H1 (cell line): ENCODE data around the gene PARP15. TPM values are rescaled to one million over a fixed set of nuclear protein-coding genes. Genes with fewer than 3 reads are reported as not detected.

ENCODE experiments used
- CTCF ChIA-PET: fragments of 300-600 bp; sonication (Branson Sonifier 250); formaldehyde crosslinking; loops from one replicate; lab custom pipeline; 2021; ENCODE audit not compliant: partially characterized antibody; lab: Charles Lee
- POLR2A ChIA-PET: fragments of 300-600 bp; sonication (Branson Sonifier 250); formaldehyde crosslinking; loops from one replicate; lab custom pipeline; 2021; ENCODE audit warnings: inconsistent platforms; ENCODE audit not compliant: partially characterized antibody; lab: Charles Lee
- DNase-seq, 2 experiments: peaks; one replicate each; pipeline versions ENCODE4 v3.0.0 to v3.0.0-alpha.2; 2010 to 2022; ENCODE audit warnings: low spot score in 2 of 2, low read depth in 1 of 2, mixed read lengths in 1 of 2
- FAIRE-seq: peaks from 2 replicates; lab custom pipeline; 2011; peaks lifted over from hg19 to GRCh38; lab: Jason Lieb, UNC
- H2AFZ ChIP-seq: 2 replicates; pipeline ENCODE4 v1.8.1; 2012; ENCODE audit warnings: low read length, inconsistent platforms
- H2AK5ac ChIP-seq: 2 replicates; pipeline ENCODE4 v1.6.1; 2013; ENCODE audit warnings: low read depth, low read length
- H2BK120ac ChIP-seq: replicated peaks from 2 replicates; pipeline ENCODE3; 2013; ENCODE audit warnings: low read depth, low read length, inconsistent platforms
- H2BK12ac ChIP-seq: 2 replicates; pipeline ENCODE4 v1.6.1; 2013; ENCODE audit warnings: low read depth, low read length
- H2BK15ac ChIP-seq: 2 replicates; pipeline ENCODE4 v1.6.1; 2013; ENCODE audit warnings: low read length
- H2BK20ac ChIP-seq: 2 replicates; pipeline ENCODE4 v1.6.1; 2013; ENCODE audit warnings: low read length
- H2BK5ac ChIP-seq: 2 replicates; pipeline ENCODE4 v1.6.1; 2013; ENCODE audit warnings: low read depth, low read length
- H3K14ac ChIP-seq: 2 replicates; pipeline ENCODE4 v1.6.1; 2013; ENCODE audit warnings: inconsistent platforms; ENCODE audit not compliant: insufficient read length
- H3K18ac ChIP-seq: 2 replicates; pipeline ENCODE4 v1.6.1; 2013; ENCODE audit warnings: low read length; ENCODE audit errors: extremely low read depth
- H3K23ac ChIP-seq: 2 replicates; pipeline ENCODE4 v1.6.1; 2013; ENCODE audit warnings: inconsistent platforms; ENCODE audit not compliant: insufficient read length
- H3K23me2 ChIP-seq: 2 replicates; pipeline ENCODE4 v1.6.1; 2013; ENCODE audit warnings: low read depth, low read length
- H3K27ac ChIP-seq: 2 replicates; pipeline ENCODE4 v1.6.1; 2011; ENCODE audit warnings: low read depth, low read length, inconsistent platforms
- H3K27me3 ChIP-seq, 4 experiments: replicated peaks in 1 of 4; 1 replicate in 1 of 4; 2 replicates in 3 of 4; pipeline versions ENCODE4 v1.6.1 to v1.8.1; 2011 to 2013; ENCODE audit warnings: low read length in 3 of 4, mild to moderate bottlenecking in 3 of 4, inconsistent platforms in 2 of 4, mixed read lengths in 2 of 4, moderate library complexity in 1 of 4; ENCODE audit not compliant: control insufficient read depth in 3 of 4, insufficient read depth in 3 of 4; ENCODE audit errors: extremely low read depth in 1 of 4
- H3K36me3 ChIP-seq, 4 experiments: 2 replicates each; pipeline versions ENCODE4 v1.6.1 to v1.8.1; 2011 to 2013; ENCODE audit warnings: mild to moderate bottlenecking in 4 of 4, low read length in 3 of 4, moderate library complexity in 2 of 4, control low read depth in 1 of 4, inconsistent platforms in 1 of 4; ENCODE audit not compliant: insufficient read depth in 4 of 4, control insufficient read depth in 2 of 4
- H3K4ac ChIP-seq: replicated peaks from 2 replicates; pipeline ENCODE3; 2013; ENCODE audit warnings: low read length, low read depth, mixed read lengths, inconsistent platforms; ENCODE audit not compliant: insufficient read length
- H3K4me1 ChIP-seq, 4 experiments: replicated peaks in 1 of 4; 1 replicate in 1 of 4; 2 replicates in 3 of 4; pipeline versions ENCODE4 v1.6.1 to v1.8.1; 2011 to 2013; ENCODE audit warnings: low read length in 3 of 4, inconsistent platforms in 2 of 4, mixed read lengths in 1 of 4; ENCODE audit not compliant: insufficient read depth in 4 of 4, control insufficient read depth in 3 of 4
- H3K4me2 ChIP-seq, 2 experiments: 2 replicates each; pipeline versions ENCODE4 v1.6.1 to v1.8.1; 2011 to 2013; ENCODE audit warnings: low read depth in 2 of 2, low read length in 2 of 2, control low read depth in 1 of 2, inconsistent platforms in 1 of 2, mild to moderate bottlenecking in 1 of 2; ENCODE audit not compliant: insufficient read depth in 1 of 2
- H3K4me3 ChIP-seq, 4 experiments: fragments of 200-600, 300-600 bp in 1 of 4; sonication (generic), shearing (Covaris generic), sonication (Bioruptor Twin) in 1 of 4; 2 replicates each; pipeline versions ENCODE4 v1.5.1 to v1.8.1; 2011 to 2016; ENCODE audit warnings: low read length in 4 of 4, low read depth in 3 of 4, control low read depth in 2 of 4, inconsistent platforms in 2 of 4, mild to moderate bottlenecking in 2 of 4, mixed read lengths in 1 of 4, moderate library complexity in 1 of 4; ENCODE audit not compliant: insufficient read depth in 2 of 4; ENCODE audit errors: extremely low read depth in 1 of 4
- H3K56ac ChIP-seq: replicated peaks from 2 replicates; pipeline ENCODE3; 2013; ENCODE audit warnings: low read depth, mild to moderate bottlenecking, mixed read lengths, low read length, inconsistent platforms; ENCODE audit not compliant: insufficient read length
- H3K79me1 ChIP-seq: 2 replicates; pipeline ENCODE4 v1.6.1; 2013; ENCODE audit warnings: low read depth, low read length, control low read depth
- H3K79me2 ChIP-seq, 2 experiments: 2 replicates each; pipeline versions ENCODE4 v1.6.1 to v1.8.1; 2012 to 2013; ENCODE audit warnings: low read length in 2 of 2, mild to moderate bottlenecking in 2 of 2, inconsistent platforms in 1 of 2; ENCODE audit not compliant: insufficient read depth in 2 of 2, control insufficient read depth in 1 of 2
- H3K9ac ChIP-seq, 4 experiments: replicated peaks in 1 of 4; 1 replicate in 1 of 4; 2 replicates in 3 of 4; pipeline versions ENCODE4 v1.6.1 to v1.8.1; 2011 to 2013; ENCODE audit warnings: low read depth in 3 of 4, low read length in 3 of 4, control low read depth in 2 of 4, mild to moderate bottlenecking in 2 of 4, moderate library complexity in 2 of 4, inconsistent platforms in 1 of 4; ENCODE audit errors: extremely low read depth in 1 of 4
- H3K9me3 ChIP-seq, 2 experiments: 2 replicates each; pipeline versions ENCODE4 v1.6.1 to v1.8.1; 2012 to 2013; ENCODE audit warnings: mild to moderate bottlenecking in 2 of 2, moderate library complexity in 2 of 2, control low read depth in 1 of 2, inconsistent platforms in 1 of 2, low read depth in 1 of 2, low read length in 1 of 2, mixed read lengths in 1 of 2; ENCODE audit not compliant: insufficient read depth in 2 of 2
- H4K20me1 ChIP-seq, 2 experiments: replicated peaks in 1 of 2; 2 replicates each; pipeline versions ENCODE3 to v1.8.1; 2011 to 2013; ENCODE audit warnings: inconsistent platforms in 2 of 2, low read length in 2 of 2, mild to moderate bottlenecking in 1 of 2; ENCODE audit not compliant: insufficient read depth in 2 of 2, control insufficient read depth in 1 of 2
- H4K5ac ChIP-seq: 2 replicates; pipeline ENCODE4 v1.6.1; 2013; ENCODE audit warnings: low read length, low read depth, mixed read lengths, inconsistent platforms; ENCODE audit not compliant: insufficient read length
- H4K8ac ChIP-seq: 2 replicates; pipeline ENCODE4 v1.8.0; 2013; ENCODE audit warnings: mild to moderate bottlenecking, moderate library complexity, low read length, inconsistent platforms; ENCODE audit not compliant: insufficient read depth; ENCODE audit errors: extremely low read depth
- H4K91ac ChIP-seq: replicated peaks from 2 replicates; pipeline ENCODE3; 2013; ENCODE audit warnings: low read length, mixed read lengths, inconsistent platforms; ENCODE audit not compliant: insufficient read length
- ATF3 ChIP-seq: IDR thresholded peaks from 2 replicates; pipeline ENCODE4 v1.6.1; 2011; ENCODE audit warnings: low read depth, mild to moderate bottlenecking, low read length; ENCODE audit not compliant: insufficient read depth
- BACH1 ChIP-seq: IDR thresholded peaks from 2 replicates; pipeline ENCODE4 v1.6.1; 2012; ENCODE audit warnings: low read length, improper control_type of control experiment
- BCL11A ChIP-seq, 2 experiments: IDR thresholded peaks; one replicate each; pipeline ENCODE4 v1.6.1; 2011; ENCODE audit warnings: low read depth in 2 of 2, low read length in 2 of 2, mild to moderate bottlenecking in 2 of 2
- BRCA1 ChIP-seq: IDR thresholded peaks from 2 replicates; pipeline ENCODE4 v1.6.1; 2012; ENCODE audit warnings: low read depth, low read length, improper control_type of control experiment
- EGR1 ChIP-seq: IDR thresholded peaks from 2 replicates; pipeline ENCODE4 v1.6.1; 2011; ENCODE audit warnings: low read depth, low read length, borderline replicate concordance
- EP300 ChIP-seq, 2 experiments: IDR thresholded peaks; 1 replicate in 1 of 2; 2 replicates in 1 of 2; pipeline ENCODE4 v1.6.1; 2011 to 2012; ENCODE audit warnings: low read depth in 2 of 2, low read length in 2 of 2, mild to moderate bottlenecking in 2 of 2, borderline replicate concordance in 1 of 2, inconsistent platforms in 1 of 2, moderate library complexity in 1 of 2
- FOSL1 ChIP-seq: IDR thresholded peaks from 2 replicates; pipeline ENCODE4 v1.6.1; 2011; ENCODE audit warnings: mild to moderate bottlenecking, low read depth, low read length, moderate library complexity; ENCODE audit not compliant: insufficient read depth
- HDAC2 ChIP-seq, 2 experiments: fragments of 300-600 bp in 1 of 2; sonication (generic) in 1 of 2; IDR thresholded peaks; 2 replicates each; pipeline ENCODE4 v1.6.1; 2011 to 2012; ENCODE audit warnings: low read depth in 2 of 2, low read length in 2 of 2, mild to moderate bottlenecking in 2 of 2, moderate library complexity in 2 of 2, borderline replicate concordance in 1 of 2, inconsistent platforms in 1 of 2
- HDAC6 ChIP-seq: IDR thresholded peaks from one replicate; pipeline ENCODE4 v1.7.1; 2012; ENCODE audit warnings: low read depth, mild to moderate bottlenecking, inconsistent platforms, low read length, moderate library complexity
- JUN ChIP-seq: IDR thresholded peaks from 2 replicates; pipeline ENCODE4 v1.6.1; 2011; ENCODE audit warnings: low read depth, mild to moderate bottlenecking, improper control_type of control experiment, low read length
- KDM1A ChIP-seq: fragments of 200-600, 300-600 bp; sonication (generic); IDR thresholded peaks from 2 replicates; pipeline ENCODE4 v1.7.1; 2016; ENCODE audit warnings: mild to moderate bottlenecking, low read length, borderline replicate concordance
- NANOG ChIP-seq: IDR thresholded peaks from 2 replicates; pipeline ENCODE4 v1.6.1; 2011; ENCODE audit warnings: low read length, low read depth, mild to moderate bottlenecking, inconsistent platforms; ENCODE audit not compliant: insufficient read depth, poor library complexity, severe bottlenecking
- TAF7 ChIP-seq: optimal IDR thresholded peaks from 2 replicates; pipeline ENCODE3; 2011; ENCODE audit warnings: low read depth, mild to moderate bottlenecking, inconsistent platforms, low read length, moderate library complexity, borderline replicate concordance
- YY1 ChIP-seq: IDR thresholded peaks from 2 replicates; pipeline ENCODE4 v1.6.1; 2011; ENCODE audit warnings: low read depth, mild to moderate bottlenecking, low read length
- WGBS, 2 experiments: shearing (Covaris generic) in 1 of 2; methylation state at CpG; one replicate each; pipeline versions ENCODE4 v1.1.6 to v1.1.7; 2013 to 2015; ENCODE audit warnings: low lambda C conversion rate in 2 of 2, mixed read lengths in 2 of 2, inconsistent platforms in 1 of 2, low coverage in 1 of 2, missing lambda C conversion rate in 1 of 2; ENCODE audit not compliant: insufficient replicate concordance in 2 of 2, insufficient coverage in 1 of 2, insufficient read length in 1 of 2; ENCODE audit errors: extremely low coverage in 1 of 2, missing lambda C conversion rate in 1 of 2; 5-methylcytosine and 5-hydroxymethylcytosine counted together
- polyA plus RNA-seq, 7 experiments: library from polyadenylated mRNA; depleted of rRNA in 3 of 7; stranded (reverse) in 5 of 7; unstranded in 2 of 7; fragments of >200 nt in 5 of 7; fragments of 200-250 nt in 2 of 7; gene quantifications; 1 replicate in 5 of 7; 2 replicates in 1 of 7; 4 replicates in 1 of 7; pipeline versions ENCODE4 v1.2.1 to v1.2.3, GENCODE V29; 2011 to 2013; ENCODE audit warnings: missing spikeins in 2 of 7, mixed read lengths in 2 of 7
- total RNA-seq: library from RNA; stranded (reverse); fragmentation: NEBNext Ultra II Directional; extraction: Animal tissue kit (Norgen Biotek cat#: 25700); gene quantifications from 2 replicates; pipeline ENCODE4 v1.2.1, GENCODE V29; 2021

The PARP15 gene
- total and polyA plus RNA-seq, 2 of the 8 experiments (the other 6 are each of a cell fraction or from before 2014, with no cell fraction given) = 0.37 to 0.45 TPM

- no peak overlapping the region for H3K18ac ChIP-seq
- no peak overlapping the region for H3K4me3 ChIP-seq
- H2BK12ac ChIP-seq = no peak overlapping the region
- H4K5ac ChIP-seq = no peak overlapping the region
- H3K79me2 ChIP-seq = no peaks in the 10 kb centered on the region
- H2BK15ac ChIP-seq = no peak overlapping the region
- H3K79me1 ChIP-seq = no peaks in the 10 kb centered on the region
- H2BK120ac ChIP-seq = no peak overlapping the region
- no peaks in the 10 kb centered on the region for H3K36me3 ChIP-seq
- DNase-seq (no peak), FAIRE-seq (no peak)
- H3K4ac ChIP-seq = no peak overlapping the region
- 77% methylated on average over 2 of the region's 2 CpGs; no CpG with 5 or more reads in 1 of the 2 experiments for WGBS, 2 experiments
- H4K91ac ChIP-seq = no peak overlapping the region
- no peak overlapping the region for H3K14ac ChIP-seq
- H2AK5ac ChIP-seq = no peak overlapping the region
- no peak overlapping the region for H4K8ac ChIP-seq
- H3K27ac ChIP-seq = no peak overlapping the region
- H3K9me3 ChIP-seq = no peaks in the 10 kb centered on the region
- no peak overlapping the region for H2BK20ac ChIP-seq
- H3K27me3 ChIP-seq = no peaks in the 10 kb centered on the region
- H3K9ac ChIP-seq = no peak overlapping the region
- no peak overlapping the region for H3K23ac ChIP-seq
- ChIA-PET CTCF (no interaction called here), POLR2A (no interaction called here)
- peaks cover 0 to 2% (median 0%) of the 10 kb centered on the region in 4 experiments; a peak in 1 of 7 replicates for H3K4me1 ChIP-seq
- H2AFZ ChIP-seq = no peak overlapping the region
- no peak overlapping the region for H2BK5ac ChIP-seq
- H3K23me2 ChIP-seq = no peaks in the 10 kb centered on the region
- no peak overlapping the region for H3K56ac ChIP-seq
- no peak overlapping the region for H3K4me2 ChIP-seq
- no peaks in the 10 kb centered on the region for H4K20me1 ChIP-seq
- TF ChIP-seq BRCA1 (no peak), TAF7 (no peak), KDM1A (no peak), ATF3 (no peak), FOSL1 (no peak), EGR1 (no peak), EP300 (IDR thresholded peaks at IDR 0.05; ENCODE audit: borderline replicate concordance in 1 of 2, low read depth in 2 of 2, low read length in 2 of 2) (no peak), BACH1 (no peak), HDAC6 (no peak), HDAC2 (IDR thresholded peaks at IDR 0.05; ENCODE audit: borderline replicate concordance in 1 of 2, low read depth in 2 of 2, low read length in 2 of 2) (no peak), BCL11A (IDR thresholded peaks at IDR 0.05; ENCODE audit: low read depth in 2 of 2, low read length in 2 of 2) (no peak), NANOG (no peak), YY1 (no peak), JUN (no peak)
Observed at GRCh38 chr3:122590610-122591009, 13.2 kb downstream of the PARP15 start.
